Measurements from ENCODE around the gene OR10A6.

- TF ChIP-seq CTCF (IDR thresholded peaks at IDR 0.05) (no peak), POLR2A (IDR thresholded peaks at IDR 0.05) (no peak), EP300 (IDR thresholded peaks at IDR 0.05; ENCODE audit: low read depth) (no peak), POLR2AphosphoS5 (IDR thresholded peaks at IDR 0.05) (no peak)
Measured at GRCh38 chr11:7911011-7911410, 20.1 kb downstream of the OR10A6 start.

All from transverse colon (tissue), 4 donors.